GM12878 (cell line): ENCODE measurements around the gene ATP2C1. TPM values are rescaled to one million over a fixed set of nuclear protein-coding genes. Genes with fewer than 3 reads are reported as not detected.

Experiments
- EGR1 ChIP-seq, 2 experiments: IDR thresholded peaks; 1 replicate in 1 of 2; 2 replicates in 1 of 2; pipeline ENCODE4 v1.6.1; 2011 to 2012; ENCODE audit warnings: low read depth in 2 of 2, low read length in 2 of 2, borderline replicate concordance in 1 of 2, mild to moderate bottlenecking in 1 of 2, moderate library complexity in 1 of 2
- PRDM15 ChIP-seq: fragments of 450-650 bp; formaldehyde crosslinking; IDR thresholded peaks from 2 replicates; pipeline ENCODE4 v1.4.0; 2020; ENCODE audit warnings: mild to moderate bottlenecking, moderate library complexity
- ZBTB40 ChIP-seq: fragments of 450-650 bp; IDR thresholded peaks from 2 replicates; pipeline ENCODE4 v1.6.1; 2016; ENCODE audit warnings: mild to moderate bottlenecking, moderate library complexity, borderline replicate concordance
- ZNF217 ChIP-seq: fragments of 450-650 bp; IDR thresholded peaks from 2 replicates; pipeline ENCODE4 v1.6.1; 2017; ENCODE audit warnings: antibody characterized with exemption, mild to moderate bottlenecking
- polyA plus RNA-seq, 11 experiments: library from polyadenylated mRNA; depleted of rRNA in 4 of 11; unstranded in 6 of 11; stranded (reverse) in 5 of 11; fragments of >200 nt; fragmentation: Nextera tagmentation in 4 of 11; fragmentation: Illumina TruSeq in 1 of 11; extraction: Ambion mirVana in 4 of 11; extraction: Trizol in 1 of 11; gene quantifications; 1 replicate in 1 of 11; 2 replicates in 10 of 11; pipeline versions ENCODE4 v1.2.1 to v1.2.3, GENCODE V29; 2011 to 2016; ENCODE audit warnings: inconsistent platforms in 2 of 11, missing spikeins in 2 of 11, low read depth in 1 of 11
- total RNA-seq, 4 experiments: library from RNA; depleted of rRNA in 3 of 4; stranded (reverse); fragments of >200 nt in 3 of 4; fragmentation: Illumina TruSeq in 1 of 4; extraction: Trizol in 1 of 4; gene quantifications; 2 replicates each; pipeline versions ENCODE4 v1.2.1 to v1.2.3, GENCODE V29; 2013 to 2021

The ATP2C1 gene
- total and polyA plus RNA-seq, 10 of the 15 experiments (the other 5 are each of a cell fraction or from before 2014, with no cell fraction given) = 20.6 to 116 (median 55.1) TPM

- TF ChIP-seq ZBTB40 (no peak), ZNF217 (no peak), EGR1 (IDR thresholded peaks at IDR 0.05; ENCODE audit: borderline replicate concordance in 1 of 2, low read depth in 2 of 2, low read length in 2 of 2) (no peak), PRDM15 (CRISPR knock-in tag) (no peak)
Observed at GRCh38 chr3:130968221-130968620, 74.3 kb downstream of the ATP2C1 start (continued).
